CD4-positive, alpha-beta T cell (primary cell): Measurements from ENCODE around the gene CAMKK1. TPM values are rescaled to one million over a fixed set of nuclear protein-coding genes. Genes with fewer than 3 reads are reported as not detected.
"Not testable (repeated sequence)": the region's sequence is repeated elsewhere in the genome, so short reads cannot be mapped to it uniquely, and the experiment has no call there.

Experiments
- ATAC-seq: fragments of 200-7000 bp; cut with Tn5 transposase; one replicate; pipeline ENCODE4 v1.10.0; 2022; ENCODE audit warnings: mild to moderate bottlenecking; ENCODE audit not compliant: poor library complexity
- CTCF ChIA-PET: fragments of 350-600 bp; sonication (Branson Sonifier 250); formaldehyde crosslinking; loops from one replicate; lab custom pipeline; 2021; ENCODE audit warnings: antibody characterized with exemption, inconsistent platforms; lab: Charles Lee
- POLR2A ChIA-PET: fragments of 350-600 bp; sonication (Branson Sonifier 250); formaldehyde crosslinking; loops from one replicate; lab custom pipeline; 2021; ENCODE audit warnings: antibody characterized with exemption, inconsistent platforms; lab: Charles Lee
- DNase-seq, 14 experiments: peaks; one replicate each; pipeline ENCODE4 v3.0.0-alpha.2; 2013 to 2020; ENCODE audit warnings: mixed read lengths in 2 of 14
- H3K27ac ChIP-seq, 2 donors: one replicate each; pipeline versions ENCODE4 v1.5.1 to v1.7.0; 2013; ENCODE audit warnings: low read length in 2 of 2, low read depth in 1 of 2, mild to moderate bottlenecking in 1 of 2
- H3K27me3 ChIP-seq, 2 experiments: 1 replicate in 1 of 2; 2 replicates in 1 of 2; pipeline versions ENCODE4 v1.6.1 to v1.7.0; 2013; ENCODE audit warnings: low read length in 2 of 2, control low read depth in 1 of 2, mild to moderate bottlenecking in 1 of 2, moderate library complexity in 1 of 2; ENCODE audit not compliant: insufficient read depth in 2 of 2, control insufficient read depth in 1 of 2
- H3K36me3 ChIP-seq: one replicate; pipeline ENCODE4 v1.6.1; 2013; ENCODE audit warnings: low read length, control low read depth; ENCODE audit not compliant: insufficient read depth
- H3K4me1 ChIP-seq: one replicate; pipeline ENCODE4 v1.6.1; 2013; ENCODE audit warnings: low read length, control low read depth; ENCODE audit not compliant: insufficient read depth
- H3K4me3 ChIP-seq: one replicate; pipeline ENCODE4 v1.5.1; 2013; ENCODE audit warnings: mild to moderate bottlenecking, low read length, moderate library complexity
- H3K9me3 ChIP-seq, 2 experiments: 1 replicate in 1 of 2; 2 replicates in 1 of 2; pipeline versions ENCODE4 v1.6.1 to v1.7.0; 2013; ENCODE audit warnings: low read length in 2 of 2, mild to moderate bottlenecking in 2 of 2, control low read depth in 1 of 2, moderate library complexity in 1 of 2; ENCODE audit not compliant: control insufficient read depth in 1 of 2, insufficient read depth in 1 of 2
- H3K27ac Mint-ChIP-seq: one replicate; pipeline ENCODE4 v1.8.0; 2020; ENCODE audit warnings: mixed read lengths
- H3K27me3 Mint-ChIP-seq: one replicate; pipeline ENCODE4 v1.8.0; 2021; ENCODE audit warnings: mixed read lengths
- H3K36me3 Mint-ChIP-seq: one replicate; pipeline ENCODE4 v1.8.0; 2021; ENCODE audit warnings: low read depth, mixed read lengths
- H3K4me1 Mint-ChIP-seq: one replicate; pipeline ENCODE4 v1.8.0; 2021; ENCODE audit warnings: low read depth, mixed read lengths
- H3K4me3 Mint-ChIP-seq: one replicate; pipeline ENCODE4 v1.8.0; 2020; ENCODE audit warnings: mild to moderate bottlenecking, mixed read lengths
- H3K9me3 Mint-ChIP-seq: one replicate; pipeline ENCODE4 v1.8.0; 2020; ENCODE audit warnings: mixed read lengths
- intact Hi-C, 2 experiments: fragments of 100-400 bp; cut with DNase I in 1 of 2; cut with micrococcal nuclease in 1 of 2; formaldehyde crosslinking; loops; one replicate each; pipeline versions ENCODE4 v1.15.1 to v1.9.0; 2023 to 2025; cut with DNase I, micrococcal nuclease
- total RNA-seq, 174 experiments: library from RNA in 2 of 174; stranded (reverse) in 2 of 174; gene quantifications; one replicate each; pipeline ENCODE4 v1.2.3 and lab custom pipeline; 2021 to 2026
- TF ChIP-seq, protein P1 (sequence below): fragments of 200-600 bp; IDR thresholded peaks from one replicate; pipeline ENCODE4 v1.8.0; 2022; ENCODE audit warnings: antibody characterized with exemption, mild to moderate bottlenecking

CAMKK1 gene
- total RNA-seq, 2 experiments from 2014 or later = 4.8 to 4.9 TPM

DNA sequence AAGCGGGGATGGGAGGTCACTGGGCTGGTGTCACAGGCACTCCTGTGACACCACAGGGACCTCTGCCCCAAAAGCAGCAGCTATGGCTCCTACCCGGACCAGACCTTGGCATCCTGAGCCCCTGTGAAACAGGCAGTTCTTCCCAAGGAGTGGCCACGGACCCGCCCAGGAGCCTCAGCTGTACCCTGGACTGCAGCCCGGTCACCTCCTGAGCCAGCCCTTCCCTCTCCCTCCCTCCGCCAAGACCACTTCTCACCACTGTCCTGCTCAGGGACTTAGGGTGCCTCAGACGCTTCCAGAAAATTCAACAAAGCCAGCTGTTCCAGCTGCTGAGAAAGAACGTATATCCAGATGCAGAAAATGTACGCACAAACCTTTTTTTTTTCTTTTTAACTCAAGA is 32.9 kb downstream of the CAMKK1 start:
- H3K4me1 ChIP-seq = no peaks in the 10 kb centered on the region
- no peak overlapping the region for H3K4me3 ChIP-seq
- ChIA-PET CTCF (no interaction called here), POLR2A (no interaction called here)
- TF ChIP-seq, protein P1, sequence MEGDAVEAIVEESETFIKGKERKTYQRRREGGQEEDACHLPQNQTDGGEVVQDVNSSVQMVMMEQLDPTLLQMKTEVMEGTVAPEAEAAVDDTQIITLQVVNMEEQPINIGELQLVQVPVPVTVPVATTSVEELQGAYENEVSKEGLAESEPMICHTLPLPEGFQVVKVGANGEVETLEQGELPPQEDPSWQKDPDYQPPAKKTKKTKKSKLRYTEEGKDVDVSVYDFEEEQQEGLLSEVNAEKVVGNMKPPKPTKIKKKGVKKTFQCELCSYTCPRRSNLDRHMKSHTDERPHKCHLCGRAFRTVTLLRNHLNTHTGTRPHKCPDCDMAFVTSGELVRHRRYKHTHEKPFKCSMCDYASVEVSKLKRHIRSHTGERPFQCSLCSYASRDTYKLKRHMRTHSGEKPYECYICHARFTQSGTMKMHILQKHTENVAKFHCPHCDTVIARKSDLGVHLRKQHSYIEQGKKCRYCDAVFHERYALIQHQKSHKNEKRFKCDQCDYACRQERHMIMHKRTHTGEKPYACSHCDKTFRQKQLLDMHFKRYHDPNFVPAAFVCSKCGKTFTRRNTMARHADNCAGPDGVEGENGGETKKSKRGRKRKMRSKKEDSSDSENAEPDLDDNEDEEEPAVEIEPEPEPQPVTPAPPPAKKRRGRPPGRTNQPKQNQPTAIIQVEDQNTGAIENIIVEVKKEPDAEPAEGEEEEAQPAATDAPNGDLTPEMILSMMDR = no peak
- H3K9me3 ChIP-seq = no peaks in the 10 kb centered on the region
- H3K4me3 Mint-ChIP-seq = no peak overlapping the region
- H3K27ac Mint-ChIP-seq = no peak overlapping the region
- no peaks in the 10 kb centered on the region for H3K27me3 ChIP-seq
- intact Hi-C loops = no loop called here
- H3K36me3 ChIP-seq = peaks cover 5% of the 10 kb centered on the region
- DNase-seq (no peak), ATAC-seq (no peak)
- no peaks in the 10 kb centered on the region for H3K36me3 Mint-ChIP-seq
- H3K27me3 Mint-ChIP-seq = no peaks in the 10 kb centered on the region
- H3K9me3 Mint-ChIP-seq = no peaks in the 10 kb centered on the region
- H3K27ac ChIP-seq = no peak overlapping the region
- H3K4me1 Mint-ChIP-seq = no peaks in the 10 kb centered on the region

DNA sequence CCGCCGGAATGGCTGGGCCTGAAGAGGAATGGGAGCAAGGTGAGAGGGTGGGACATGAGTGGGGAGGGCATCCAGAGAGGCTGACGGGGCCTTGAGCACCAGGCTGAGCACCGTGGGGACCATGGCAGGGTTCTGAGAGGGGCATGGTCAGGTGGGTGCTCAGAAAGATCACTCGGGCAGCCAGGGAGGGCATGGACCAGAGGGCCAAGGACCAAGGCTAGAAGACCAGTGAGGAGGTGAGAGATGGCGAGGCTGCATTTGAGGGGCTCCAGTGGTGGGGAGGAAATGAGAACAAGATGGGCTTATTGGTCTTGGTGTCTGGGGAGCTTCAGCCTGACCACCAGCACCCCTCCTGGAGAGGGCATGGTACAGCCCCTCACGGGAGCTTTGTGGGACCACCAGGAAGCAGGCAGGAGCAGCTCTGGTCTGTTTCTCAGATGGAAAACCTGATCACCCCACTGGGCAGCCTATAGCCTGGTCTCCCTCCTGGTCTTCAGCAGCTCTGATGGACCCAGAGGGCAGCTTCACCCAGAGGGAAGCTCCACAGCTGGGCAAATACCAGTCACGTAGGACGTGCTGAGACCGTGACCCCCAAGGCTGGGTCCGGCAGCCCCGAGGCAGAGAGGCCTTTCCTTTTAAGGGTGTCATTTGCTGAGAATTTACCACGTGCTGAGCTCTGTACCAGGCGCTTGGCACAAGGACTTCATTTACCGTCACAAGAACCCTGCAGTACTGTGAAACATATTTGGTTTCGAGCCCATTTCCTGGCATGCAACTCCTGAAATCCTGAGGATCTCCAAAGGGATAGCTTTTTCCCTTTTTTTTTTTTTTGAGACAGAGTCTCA is 35.4 kb downstream of the CAMKK1 start:
- intact Hi-C loops = no loop called here
- Histone ChIP-seq H3K4me3 (no peak overlapping the region), H3K27ac (no peak overlapping the region), H3K36me3 (peaks cover 5% of the 10 kb centered on the region), H3K9me3 (no peaks in the 10 kb centered on the region), H3K4me1 (no peaks in the 10 kb centered on the region), H3K27me3 (no peaks in the 10 kb centered on the region)
- H3K27me3 Mint-ChIP-seq = no peaks in the 10 kb centered on the region
- H3K9me3 Mint-ChIP-seq = no peaks in the 10 kb centered on the region
- ATAC-seq (no peak), DNase-seq (no peak)
- POLR2A ChIA-PET = interaction anchor here (1.3 kb wide), 1 partner anchor 12 kb away, joined by 4 read pairs; no protein-coding TSS in a partner anchor
- no peak overlapping the region for H3K27ac Mint-ChIP-seq
- TF ChIP-seq, protein P1 = no peak
- no peaks in the 10 kb centered on the region for H3K36me3 Mint-ChIP-seq
- no peaks in the 10 kb centered on the region for H3K4me1 Mint-ChIP-seq
- no peak overlapping the region for H3K4me3 Mint-ChIP-seq
- CTCF ChIA-PET = interaction anchor here (1.1 kb wide), 1 partner anchor 11 kb away, joined by 3 read pairs; the partner anchor contains the start of gene NCBP3

DNA sequence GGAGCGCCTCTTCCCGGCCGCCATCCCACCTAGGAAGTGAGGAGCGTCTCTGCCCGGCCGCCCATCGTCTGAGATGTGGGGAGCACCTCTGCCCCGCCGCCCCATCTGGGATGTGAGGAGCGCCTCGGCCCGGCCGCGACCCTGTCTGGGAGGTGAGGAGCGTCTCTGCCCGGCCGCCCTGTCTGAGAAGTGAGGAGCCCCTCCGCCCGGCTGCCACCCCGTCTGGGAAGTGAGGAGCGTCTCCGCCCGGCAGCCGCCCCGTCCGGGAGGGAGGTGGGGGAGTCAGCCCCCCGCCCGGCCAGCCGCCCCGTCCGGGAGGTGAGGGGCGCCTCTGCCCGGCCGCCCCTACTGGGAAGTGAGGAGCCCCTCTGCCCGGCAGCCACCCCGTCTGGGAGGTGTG is 38.6 kb downstream of the CAMKK1 start:
- H3K27ac Mint-ChIP-seq, H3K9me3 ChIP-seq, H3K4me3 Mint-ChIP-seq, H3K4me1 Mint-ChIP-seq, H3K27me3 Mint-ChIP-seq, H3K27me3 ChIP-seq, H3K36me3 Mint-ChIP-seq, intact Hi-C loops, H3K36me3 ChIP-seq, H3K4me3 ChIP-seq, H3K9me3 Mint-ChIP-seq, H3K4me1 ChIP-seq, ATAC-seq, H3K27ac ChIP-seq, DNase-seq, CTCF ChIA-PET, POLR2A ChIA-PET: not testable (repeated sequence)
